WI38 (cell line): ENCODE data around the gene HKDC1.

Experiments
- H3K4me3 ChIP-seq: 2 replicates; pipeline ENCODE4 v1.5.1; 2011; ENCODE audit warnings: low read depth, mild to moderate bottlenecking, control low read depth, low read length
- CTCF ChIP-seq: IDR thresholded peaks from 2 replicates; pipeline ENCODE4 v1.5.1; 2012; ENCODE audit warnings: low read depth, mild to moderate bottlenecking, control low read depth, low read length

HKDC1 gene

DNA sequence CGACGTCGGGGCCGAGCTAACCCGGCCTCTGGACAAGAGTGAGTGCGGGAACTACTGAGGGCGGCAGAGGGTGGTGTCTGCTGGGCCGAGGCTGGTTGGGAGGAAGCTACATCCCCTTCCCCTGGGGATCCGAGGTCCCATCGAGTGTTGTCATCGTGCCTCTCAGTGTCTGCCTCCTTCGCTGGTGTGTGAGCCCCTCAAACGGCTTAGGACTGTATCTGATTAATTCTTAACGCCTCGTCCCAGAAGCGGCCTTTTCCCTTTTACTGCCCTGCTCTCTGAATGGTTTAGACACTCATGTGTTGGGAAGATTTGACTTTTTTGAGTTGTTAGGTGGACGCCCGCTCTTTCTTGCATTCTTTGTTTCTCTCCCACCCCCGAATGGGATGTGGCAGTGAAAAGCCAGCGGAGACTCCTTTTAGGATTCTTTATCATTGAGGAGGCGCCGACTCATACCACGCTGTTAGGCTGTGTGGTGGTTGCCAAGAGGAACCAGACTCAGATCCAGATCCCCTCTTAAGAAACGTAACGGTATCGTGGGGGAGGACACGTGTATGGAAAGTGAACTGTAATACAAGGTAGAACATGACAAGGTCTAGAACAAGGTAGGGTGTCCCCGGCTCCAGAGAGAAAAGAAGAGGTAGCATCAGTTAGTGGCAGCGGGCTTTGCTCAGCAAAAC, 39.5 kb upstream of the HKDC1 start:
- peak overlapping the region; percentile 99 for H3K4me3 ChIP-seq
- TF ChIP-seq CTCF, result no peak

- H3K4me3 ChIP-seq, result peak overlapping the region; percentile 99
- TF ChIP-seq CTCF, result no peak
Observed at GRCh38 chr10:69181433-69181832, 38.7 kb upstream of the HKDC1 start.

DNA sequence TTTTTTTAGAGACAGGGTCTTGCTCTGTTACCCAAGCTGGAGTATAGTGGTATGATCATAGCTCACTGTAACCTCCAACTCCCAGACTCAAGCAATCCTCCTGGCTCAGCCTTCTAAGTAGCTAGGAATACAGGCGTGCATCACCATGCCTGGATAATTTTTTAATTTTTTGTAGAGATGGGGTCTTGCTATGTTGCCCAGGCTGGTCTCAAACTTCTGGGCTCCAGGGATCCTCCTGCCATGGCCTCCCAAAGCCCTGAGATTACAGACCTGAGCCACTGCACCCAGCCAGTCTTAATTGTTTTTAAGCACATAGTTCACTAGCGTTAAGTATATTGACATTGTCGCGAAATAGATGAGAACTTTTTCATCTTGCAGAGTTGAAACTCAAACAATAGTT, 38.1 kb upstream of the HKDC1 start:
- TF ChIP-seq CTCF, result no peak

GRCh38 chr10:69186524-69186923, 33.6 kb upstream of the HKDC1 start:
- TF ChIP-seq CTCF, result no peak
- no peak overlapping the region for H3K4me3 ChIP-seq

More for the DNA sequence above, 38.1 kb upstream of the HKDC1 start:
- H3K4me3 ChIP-seq, result no peak overlapping the region

DNA sequence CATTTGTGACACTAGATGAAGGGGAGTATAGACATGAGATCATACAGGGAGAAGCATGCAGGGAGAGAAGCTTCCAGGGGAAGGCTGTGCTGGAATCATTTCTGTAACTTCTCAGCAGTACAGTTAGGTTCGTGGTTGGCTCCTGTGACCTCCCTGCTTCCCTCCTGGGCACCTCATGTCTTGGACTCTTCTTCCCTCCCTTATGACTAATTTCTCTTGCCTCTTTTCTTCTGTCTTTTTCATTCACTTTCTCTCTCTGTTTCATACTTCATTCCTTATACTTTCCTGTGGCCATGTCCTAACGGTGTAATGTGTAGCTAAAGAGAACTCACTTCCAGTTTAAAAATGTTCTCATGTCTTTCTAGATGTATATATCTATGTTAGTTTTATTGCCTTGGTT, 19.1 kb upstream of the HKDC1 start:
- no peak overlapping the region for H3K4me3 ChIP-seq
- no peak for TF ChIP-seq CTCF

GRCh38 chr10:69202332-69202731, 17.8 kb upstream of the HKDC1 start:
- TF ChIP-seq CTCF, result no peak
- no peak overlapping the region for H3K4me3 ChIP-seq

DNA sequence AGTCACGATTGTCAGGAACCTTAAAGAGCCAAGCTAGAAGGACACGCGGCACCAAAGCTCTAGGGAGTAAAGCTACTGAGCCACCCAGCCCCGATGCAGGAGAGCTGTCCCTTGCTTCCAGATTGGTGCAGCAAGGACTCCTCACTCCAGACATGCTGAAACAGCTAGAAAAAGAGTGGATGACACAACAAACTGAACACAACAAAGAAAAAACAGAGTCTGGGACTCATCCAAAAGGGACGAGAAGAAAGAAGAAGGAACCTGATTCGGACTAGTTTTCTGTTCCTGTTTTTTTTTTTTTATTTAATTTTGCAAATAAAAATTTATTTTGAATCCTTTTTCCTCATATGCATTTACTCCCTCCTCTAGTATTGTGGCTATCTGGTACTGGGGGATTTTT, 11.4 kb upstream of the HKDC1 start:
- TF ChIP-seq CTCF, result no peak
- H3K4me3 ChIP-seq, result no peak overlapping the region
